ENCODE data around the gene FAM209B.
"Not testable (repeated sequence)": the region's sequence is repeated elsewhere in the genome, so short reads cannot be mapped to it uniquely, and the experiment has no call there.

FAM209B gene

GRCh38 chr20:56518126-56518525 is 14.9 kb upstream of the FAM209B start:
- no peak overlapping the region for H3K4me3 ChIP-seq (ENCODE audit: low read depth, low read length)
- in situ Hi-C loops (cut with HindIII; ENCODE audit: low sequenced_read_pairs) = no loop called here
- TF ChIP-seq CTCF (IDR thresholded peaks at IDR 0.05; ENCODE audit: low read depth, low read length, missing control alignments) = no peak
- no peak for DNase-seq (ENCODE audit: low read depth)

- no peak overlapping the region for H3K4me3 ChIP-seq (ENCODE audit: low read depth, low read length)
- in situ Hi-C loops (cut with HindIII; ENCODE audit: low sequenced_read_pairs) = no loop called here
- DNase-seq (ENCODE audit: low read depth) = no peak
- TF ChIP-seq CTCF (IDR thresholded peaks at IDR 0.05; ENCODE audit: low read depth, low read length, missing control alignments) = no peak
These were observed 14.2 kb upstream of the FAM209B start for GRCh38 chr20:56518721-56519398.

GRCh38 chr20:56519551-56519950 is 13.5 kb upstream of the FAM209B start:
- no peak for TF ChIP-seq CTCF (IDR thresholded peaks at IDR 0.05; ENCODE audit: low read depth, low read length, missing control alignments)
- no peak for DNase-seq (ENCODE audit: low read depth)
- H3K4me3 ChIP-seq (ENCODE audit: low read depth, low read length) = no peak overlapping the region
- in situ Hi-C loops (cut with HindIII; ENCODE audit: low sequenced_read_pairs) = no loop called here

GRCh38 chr20:56520180-56520579 is 12.9 kb upstream of the FAM209B start:
- DNase-seq (ENCODE audit: low read depth) = no peak
- TF ChIP-seq CTCF (IDR thresholded peaks at IDR 0.05; ENCODE audit: low read depth, low read length, missing control alignments) = no peak
- in situ Hi-C loops (cut with HindIII; ENCODE audit: low sequenced_read_pairs) = no loop called here
- no peak overlapping the region for H3K4me3 ChIP-seq (ENCODE audit: low read depth, low read length)

GRCh38 chr20:56520746-56521354 is 12.2 kb upstream of the FAM209B start:
- DNase-seq (ENCODE audit: low read depth); in situ Hi-C loops (cut with HindIII; ENCODE audit: low sequenced_read_pairs); H3K4me3 ChIP-seq (ENCODE audit: low read depth, low read length): not testable (repeated sequence)

GRCh38 chr20:56522311-56522710 is 10.7 kb upstream of the FAM209B start:
- no peak for TF ChIP-seq CTCF (IDR thresholded peaks at IDR 0.05; ENCODE audit: low read depth, low read length, missing control alignments)
- no peak overlapping the region for H3K4me3 ChIP-seq (ENCODE audit: low read depth, low read length)
- in situ Hi-C loops (cut with HindIII; ENCODE audit: low sequenced_read_pairs) = no loop called here
- DNase-seq (ENCODE audit: low read depth) = no peak

GRCh38 chr20:56524444-56524843 is 8.6 kb upstream of the FAM209B start, which contains the start of gene FAM209A:
Gene FAM209A (plus strand): TSS chr20:56524744. CDS start chr20:56524809, 65 bp downstream.
- H3K4me3 ChIP-seq (ENCODE audit: low read depth, low read length); DNase-seq (ENCODE audit: low read depth); in situ Hi-C loops (cut with HindIII; ENCODE audit: low sequenced_read_pairs): not testable (repeated sequence)
